Tibial nerve (tissue), 4 donors: ENCODE data around the gene MOV10L1. TPM values are rescaled to one million over a fixed set of nuclear protein-coding genes. Genes with fewer than 3 reads are reported as not detected.

ENCODE experiments used
- DNase-seq, 2 donors: peaks; one replicate each; pipeline ENCODE4 v3.0.0-alpha.2; 2019; ENCODE audit warnings: low spot score in 2 of 2
- H3K27ac ChIP-seq, 4 donors: fragments of 200-600 bp; sonication (generic) in 3 of 4; one replicate each; pipeline ENCODE4 v1.5.1; 2017 to 2019; ENCODE audit warnings: mild to moderate bottlenecking in 1 of 4
- H3K27me3 ChIP-seq, 2 donors: fragments of 200-600 bp; sonication (generic) in 1 of 2; one replicate each; pipeline versions ENCODE4 v1.5.1 to v1.6.0; 2017 to 2019
- H3K36me3 ChIP-seq, 3 donors: fragments of 200-600 bp; sonication (generic); one replicate each; pipeline ENCODE4 v1.5.1; 2018 to 2019
- H3K4me1 ChIP-seq, 4 donors: fragments of 200-600 bp; sonication (generic) in 3 of 4; one replicate each; pipeline ENCODE4 v1.5.1; 2017 to 2019
- H3K4me3 ChIP-seq, 4 donors: fragments of 200-600 bp; sonication (generic) in 3 of 4; one replicate each; pipeline ENCODE4 v1.5.1; 2017 to 2019; ENCODE audit warnings: mild to moderate bottlenecking in 1 of 4, moderate library complexity in 1 of 4
- H3K9me3 ChIP-seq, 4 donors: fragments of 200-600 bp; sonication (generic) in 3 of 4; one replicate each; pipeline ENCODE4 v1.5.1; 2017 to 2019
- EP300 ChIP-seq, 2 donors: sonication (generic); formaldehyde crosslinking; IDR thresholded peaks; one replicate each; pipeline ENCODE4 v1.6.1; 2017; ENCODE audit warnings: antibody characterized with exemption in 2 of 2, mild to moderate bottlenecking in 1 of 2
- POLR2A ChIP-seq, 2 donors: fragments of 450-650 bp; IDR thresholded peaks; one replicate each; pipeline ENCODE4 v1.6.1; 2017; ENCODE audit warnings: antibody characterized with exemption in 2 of 2, mild to moderate bottlenecking in 2 of 2, moderate library complexity in 2 of 2
- WGBS, 2 donors: methylation state at CpG; one replicate each; pipeline ENCODE4 v1.1.5; 2018; 5-methylcytosine and 5-hydroxymethylcytosine counted together
- total RNA-seq, 4 donors: library from RNA; depleted of rRNA; stranded (reverse); fragments of >200 nt; gene quantifications; one replicate each; pipeline ENCODE4 v1.1.0, GENCODE V29; 2016
- TF ChIP-seq, protein P1 (sequence below), 5 experiments: fragments of 200-600 bp in 3 of 5; fragments of 450-650 bp in 2 of 5; sonication (generic) in 3 of 5; IDR thresholded peaks; one replicate each; pipeline ENCODE4 v1.5.1; 2016 to 2019; ENCODE audit warnings: antibody characterized with exemption in 5 of 5, mild to moderate bottlenecking in 3 of 5, moderate library complexity in 2 of 5

Gene MOV10L1
- total RNA-seq, 4 donors from 2014 or later = 1.0 to 3.7 (median 2.6) TPM

DNA sequence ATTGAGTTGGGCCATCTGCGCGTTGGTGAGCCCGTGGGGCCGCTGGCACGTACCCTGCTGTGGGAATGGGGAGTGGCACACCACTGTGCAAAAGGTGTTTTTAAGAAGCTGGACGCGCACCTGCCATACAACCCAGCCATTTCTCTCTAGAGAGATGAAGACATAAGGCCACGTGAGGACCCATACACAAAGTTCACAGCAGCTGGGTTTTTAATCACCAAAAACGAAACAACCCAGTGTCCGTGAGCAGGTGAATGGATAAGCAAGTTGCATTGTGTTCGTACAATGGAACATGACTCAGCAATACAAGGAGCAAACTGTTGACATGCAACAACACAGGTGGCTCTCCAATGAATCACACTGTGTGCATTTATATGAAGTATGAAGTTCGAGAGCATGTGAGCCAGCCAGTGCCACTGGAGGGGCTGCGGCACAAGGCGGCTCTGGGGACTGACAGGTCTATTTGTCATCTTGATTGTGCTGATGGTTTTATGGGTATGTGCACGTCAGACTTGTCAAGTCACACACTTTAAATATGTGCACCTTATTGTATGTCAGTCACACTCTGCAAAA lies 50.1 kb downstream of the MOV10L1 start:
- no peaks in the 10 kb centered on the region for H3K36me3 ChIP-seq
- 75 to 79% methylated on average over 15 of the region's 15 CpGs for WGBS, 2 donors
- H3K4me1 ChIP-seq = no peaks in the 10 kb centered on the region
- TF ChIP-seq EP300 (IDR thresholded peaks at IDR 0.05) (no peak), POLR2A (IDR thresholded peaks at IDR 0.05) (no peak)
- TF ChIP-seq, protein P1, sequence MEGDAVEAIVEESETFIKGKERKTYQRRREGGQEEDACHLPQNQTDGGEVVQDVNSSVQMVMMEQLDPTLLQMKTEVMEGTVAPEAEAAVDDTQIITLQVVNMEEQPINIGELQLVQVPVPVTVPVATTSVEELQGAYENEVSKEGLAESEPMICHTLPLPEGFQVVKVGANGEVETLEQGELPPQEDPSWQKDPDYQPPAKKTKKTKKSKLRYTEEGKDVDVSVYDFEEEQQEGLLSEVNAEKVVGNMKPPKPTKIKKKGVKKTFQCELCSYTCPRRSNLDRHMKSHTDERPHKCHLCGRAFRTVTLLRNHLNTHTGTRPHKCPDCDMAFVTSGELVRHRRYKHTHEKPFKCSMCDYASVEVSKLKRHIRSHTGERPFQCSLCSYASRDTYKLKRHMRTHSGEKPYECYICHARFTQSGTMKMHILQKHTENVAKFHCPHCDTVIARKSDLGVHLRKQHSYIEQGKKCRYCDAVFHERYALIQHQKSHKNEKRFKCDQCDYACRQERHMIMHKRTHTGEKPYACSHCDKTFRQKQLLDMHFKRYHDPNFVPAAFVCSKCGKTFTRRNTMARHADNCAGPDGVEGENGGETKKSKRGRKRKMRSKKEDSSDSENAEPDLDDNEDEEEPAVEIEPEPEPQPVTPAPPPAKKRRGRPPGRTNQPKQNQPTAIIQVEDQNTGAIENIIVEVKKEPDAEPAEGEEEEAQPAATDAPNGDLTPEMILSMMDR (IDR thresholded peaks at IDR 0.05) = no peak
- DNase-seq = no peak
- H3K4me3 ChIP-seq = no peak overlapping the region
- no peaks in the 10 kb centered on the region for H3K27me3 ChIP-seq
- H3K9me3 ChIP-seq = no peaks in the 10 kb centered on the region
- H3K27ac ChIP-seq = no peak overlapping the region

DNA sequence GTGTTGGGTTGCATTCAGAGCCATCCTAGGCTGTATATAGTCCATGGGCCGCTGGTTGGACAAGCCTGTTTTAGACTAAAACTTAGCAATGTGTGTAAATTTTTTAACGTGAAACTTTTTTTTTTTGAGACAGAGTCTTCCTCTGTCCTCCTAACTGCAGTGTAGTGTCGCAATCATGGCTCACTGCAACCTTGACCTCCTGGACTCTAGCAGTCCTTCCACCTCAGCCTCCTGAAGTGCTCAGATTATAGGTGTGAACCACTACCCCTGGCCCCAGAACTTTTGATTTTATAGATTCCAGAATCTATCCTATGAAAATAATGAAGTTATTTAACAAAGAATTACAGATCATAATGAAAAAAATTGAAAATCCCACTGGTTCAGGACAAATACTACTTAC lies 50.8 kb downstream of the MOV10L1 start:
- TF ChIP-seq POLR2A (IDR thresholded peaks at IDR 0.05) (no peak), EP300 (IDR thresholded peaks at IDR 0.05) (no peak)
- TF ChIP-seq, protein P1 (IDR thresholded peaks at IDR 0.05) = no peak
- no peaks in the 10 kb centered on the region for H3K36me3 ChIP-seq
- H3K4me1 ChIP-seq = no peaks in the 10 kb centered on the region
- H3K4me3 ChIP-seq = no peak overlapping the region
- H3K27me3 ChIP-seq = no peaks in the 10 kb centered on the region
- DNase-seq = no peak
- no peaks in the 10 kb centered on the region for H3K9me3 ChIP-seq
- no peak overlapping the region for H3K27ac ChIP-seq
- WGBS, 2 donors = 56 to 65% methylated on average over 3 of the region's 3 CpGs

DNA sequence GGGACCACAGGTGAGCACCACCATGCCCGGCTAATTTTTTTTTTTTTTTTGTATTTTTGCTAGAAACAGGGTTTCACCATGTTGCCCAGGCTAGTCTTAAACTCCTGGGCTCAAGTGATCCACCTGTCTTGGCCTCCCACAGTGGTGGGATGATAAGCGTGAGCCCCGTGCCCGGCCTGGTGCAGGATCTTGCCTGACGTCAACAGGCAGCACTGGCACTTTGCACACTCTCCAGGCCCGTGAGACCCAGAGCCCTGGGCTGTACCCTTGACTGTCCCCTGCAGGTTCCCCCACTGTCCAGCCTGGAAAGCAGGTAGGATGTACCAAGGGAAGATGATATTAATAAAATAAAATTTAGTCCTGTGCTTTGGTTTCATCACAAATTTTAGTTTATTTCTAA lies 51.7 kb downstream of the MOV10L1 start:
- Histone ChIP-seq H3K36me3 (no peaks in the 10 kb centered on the region), H3K9me3 (no peaks in the 10 kb centered on the region), H3K27ac (no peak overlapping the region), H3K27me3 (no peaks in the 10 kb centered on the region), H3K4me3 (no peak overlapping the region), H3K4me1 (peaks cover 0 to 3% (median 0%) of the 10 kb centered on the region in 4 donors)
- DNase-seq = no peak
- TF ChIP-seq POLR2A (IDR thresholded peaks at IDR 0.05) (no peak), EP300 (IDR thresholded peaks at IDR 0.05) (no peak)
- TF ChIP-seq, protein P1 (IDR thresholded peaks at IDR 0.05) = no peak
- WGBS, 2 donors = 75 to 82% methylated on average over 6 of the region's 6 CpGs

DNA sequence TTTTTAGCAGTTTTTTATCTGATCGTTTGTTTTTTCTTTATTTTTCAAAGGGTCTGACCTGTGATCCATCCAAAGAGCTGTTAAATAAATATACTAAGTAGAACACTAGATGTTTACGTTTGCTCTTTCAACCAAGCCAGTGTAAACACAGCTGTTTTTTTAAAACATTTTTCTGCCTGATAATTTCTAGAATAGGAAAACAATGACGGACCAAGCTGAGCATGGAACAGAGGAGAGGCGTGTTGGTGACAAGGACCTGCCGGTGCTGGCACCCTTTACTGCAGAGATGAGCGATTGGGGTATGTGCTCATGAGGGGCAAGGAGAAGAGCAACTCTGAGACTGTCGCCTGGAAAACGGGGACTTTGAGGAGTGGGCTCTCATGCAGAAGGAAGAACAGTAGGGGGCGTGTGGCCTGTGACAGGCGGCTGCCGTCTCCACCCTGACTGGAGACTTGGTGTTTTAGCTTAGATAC lies 52.1 kb downstream of the MOV10L1 start:
- 26 to 32% methylated on average over 11 of the region's 11 CpGs for WGBS, 2 donors
- TF ChIP-seq, protein P1 (IDR thresholded peaks at IDR 0.05) = no peak
- no peak for TF ChIP-seq POLR2A (IDR thresholded peaks at IDR 0.05)
- TF ChIP-seq EP300 (IDR thresholded peaks at IDR 0.05) = no peak
- H3K27me3 ChIP-seq = no peaks in the 10 kb centered on the region
- no peak for DNase-seq
- H3K27ac ChIP-seq = no peak overlapping the region
- H3K4me1 ChIP-seq = peaks cover 0 to 7% (median 0%) of the 10 kb centered on the region in 4 donors
- no peaks in the 10 kb centered on the region for H3K9me3 ChIP-seq
- H3K4me3 ChIP-seq = no peak overlapping the region
- no peaks in the 10 kb centered on the region for H3K36me3 ChIP-seq

DNA sequence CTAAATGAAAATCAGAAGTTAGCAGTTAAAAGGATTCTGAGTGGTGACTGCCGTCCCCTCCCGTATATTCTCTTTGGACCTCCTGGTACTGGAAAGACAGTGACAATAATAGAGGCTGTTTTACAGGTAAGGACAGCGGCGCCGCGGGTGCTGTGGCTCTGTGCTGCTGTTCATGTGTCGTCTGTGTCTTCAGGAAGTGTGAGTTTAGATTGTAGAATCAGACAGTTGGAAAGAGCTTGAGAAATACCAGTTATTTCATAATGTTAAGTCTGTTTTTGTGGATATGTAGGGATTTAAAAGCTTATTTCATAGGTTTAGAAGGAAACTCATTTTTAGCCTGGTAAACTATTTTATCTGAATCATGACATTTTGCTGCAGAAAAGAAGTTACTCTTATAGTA lies 53.3 kb downstream of the MOV10L1 start:
- WGBS, 2 donors = 82 to 86% methylated on average over 7 of the region's 7 CpGs
- H3K36me3 ChIP-seq = no peaks in the 10 kb centered on the region
- no peak overlapping the region for H3K4me3 ChIP-seq
- H3K27ac ChIP-seq = no peak overlapping the region
- TF ChIP-seq, protein P1 (IDR thresholded peaks at IDR 0.05) = no peak
- TF ChIP-seq EP300 (IDR thresholded peaks at IDR 0.05) (no peak), POLR2A (IDR thresholded peaks at IDR 0.05) (no peak)
- H3K9me3 ChIP-seq = no peaks in the 10 kb centered on the region
- peaks cover 0 to 13% (median 0%) of the 10 kb centered on the region in 4 donors for H3K4me1 ChIP-seq
- no peaks in the 10 kb centered on the region for H3K27me3 ChIP-seq
- DNase-seq = no peak
